GM19452 (cell line): ENCODE results near the gene MR1.
A peak's percentile ranks its signal among the peaks of the same experiment; 100 is the strongest.
"Not testable (repeated sequence)": the region's sequence is repeated elsewhere in the genome, so short reads cannot be mapped to it uniquely, and the experiment has no call there.

Experiments
- ATAC-seq: cut with Tn5 transposase; IDR thresholded peaks from one replicate; pipeline ENCODE4 v1.9.1; 2021; ENCODE audit not compliant: unreplicated experiment

The MR1 gene

DNA sequence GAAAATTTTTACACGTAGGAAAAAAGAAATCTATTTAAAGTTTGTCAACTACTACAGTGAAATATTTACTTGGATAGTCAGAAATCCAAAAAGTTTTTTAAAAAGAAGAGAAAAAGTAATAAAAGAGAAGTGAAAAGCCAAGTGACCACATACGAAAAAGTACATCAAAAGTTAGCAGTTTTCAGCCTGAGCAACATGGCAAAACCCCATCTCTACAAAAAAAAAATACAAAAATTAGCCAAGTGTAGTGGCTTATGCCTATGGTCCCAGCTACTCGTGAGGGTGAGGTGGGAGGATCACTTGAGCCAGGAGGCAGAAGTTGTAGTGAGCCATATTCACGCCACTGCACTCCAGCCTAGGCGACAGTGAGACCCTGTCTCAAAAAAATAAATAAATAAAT is 5.2 kb upstream of the MR1 start:
- no peak for ATAC-seq

GRCh38 chr1:181032535-181032934 is 1.2 kb upstream of the MR1 start:
- no peak for ATAC-seq

DNA sequence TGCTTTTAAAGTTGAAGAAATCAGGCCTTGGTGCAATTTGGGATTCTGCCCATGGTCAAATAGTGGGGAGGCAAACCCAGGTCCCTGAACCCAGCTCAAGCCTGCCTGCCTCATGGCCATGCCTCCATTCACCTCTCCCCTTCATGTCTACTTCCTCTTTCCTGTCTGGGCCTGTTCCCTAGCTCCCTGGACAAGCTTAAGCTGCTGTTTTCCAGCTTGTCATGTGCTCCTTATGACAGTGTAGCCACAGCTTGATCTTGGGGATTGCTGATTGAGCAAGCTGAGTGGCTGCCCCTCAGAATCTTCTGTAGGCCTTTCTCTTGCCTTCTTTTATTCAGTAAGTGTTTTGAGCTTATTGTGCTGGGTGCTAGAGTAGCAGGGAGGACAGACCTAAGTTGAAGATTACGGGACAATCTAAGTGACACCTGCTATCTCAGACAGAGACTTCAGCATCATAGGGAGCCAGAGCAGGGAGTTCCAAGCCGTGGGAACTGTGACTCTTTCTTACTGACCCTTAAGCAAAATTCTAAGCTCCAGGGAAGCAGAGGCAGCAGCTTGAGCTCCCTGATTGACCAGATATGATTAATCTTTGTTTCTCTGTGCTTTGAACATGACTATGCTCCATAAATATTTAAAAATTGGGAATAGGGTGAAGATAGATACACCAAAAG is 520 bp upstream of the MR1 start:
- ATAC-seq: peak; percentile 32

DNA sequence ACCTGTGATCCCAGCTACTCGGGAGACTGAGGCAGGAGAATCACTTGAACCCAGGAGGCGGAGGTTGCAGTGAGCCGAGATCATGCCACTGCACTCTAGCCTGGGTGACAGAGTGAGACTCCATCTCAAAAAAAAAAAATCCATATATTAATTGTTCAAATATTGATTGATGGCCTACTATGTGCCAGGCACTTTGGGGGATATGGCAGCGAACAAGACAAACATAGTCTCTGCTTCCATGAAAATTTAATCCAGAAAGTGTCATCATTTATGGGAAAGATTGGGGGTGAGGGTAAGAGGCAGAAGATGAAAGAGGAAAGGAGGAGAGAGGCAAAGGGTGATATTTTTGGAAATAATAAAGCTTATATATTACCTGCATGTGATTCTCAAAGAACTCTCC is 1.4 kb downstream of the MR1 start:
- ATAC-seq: not testable (repeated sequence)

- no peak for ATAC-seq
Observed at GRCh38 chr1:181036107-181036836, 2.5 kb downstream of the MR1 start.

DNA sequence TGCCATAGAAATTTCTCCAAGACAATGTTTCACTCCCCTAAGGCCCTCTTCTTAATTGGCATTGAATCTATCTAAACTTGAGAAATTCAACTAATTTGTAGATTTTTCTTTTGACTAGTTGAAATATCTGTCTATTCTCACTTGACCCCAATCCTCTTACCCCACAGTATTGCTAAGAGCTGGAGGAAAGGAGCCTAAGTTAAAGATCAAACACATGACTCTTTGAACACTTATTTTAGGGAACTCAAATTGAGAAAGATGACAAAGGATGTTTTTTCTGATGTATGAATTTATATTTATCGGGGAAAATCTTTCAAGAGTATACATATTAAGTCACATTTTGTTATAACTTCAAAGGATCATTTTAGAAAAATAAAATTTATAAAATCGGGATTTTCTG is 3.6 kb downstream of the MR1 start:
- ATAC-seq: no peak

DNA sequence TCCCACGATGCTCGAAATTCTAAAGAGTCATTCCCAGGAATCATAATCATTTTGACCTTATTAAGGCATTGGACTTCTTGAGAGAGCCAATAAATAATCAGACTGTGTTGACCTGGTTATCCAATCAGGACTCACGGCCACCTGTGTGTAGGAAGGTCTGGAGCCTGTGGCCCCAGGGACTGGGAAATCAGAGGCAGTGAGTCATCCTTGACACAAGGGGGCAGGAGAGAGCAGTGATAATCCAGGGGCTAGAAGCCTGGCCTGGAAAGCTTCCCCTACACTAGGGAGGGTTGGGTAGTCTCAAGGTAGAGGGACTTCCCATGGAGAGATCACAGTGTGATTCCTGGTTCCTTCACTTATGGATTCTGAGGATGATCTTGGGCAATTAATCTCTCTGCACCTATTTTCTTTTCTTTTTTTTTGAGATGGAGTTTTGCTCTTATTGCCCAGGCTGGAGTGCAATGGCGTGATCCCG is 4.7 kb downstream of the MR1 start:
- no peak for ATAC-seq

DNA sequence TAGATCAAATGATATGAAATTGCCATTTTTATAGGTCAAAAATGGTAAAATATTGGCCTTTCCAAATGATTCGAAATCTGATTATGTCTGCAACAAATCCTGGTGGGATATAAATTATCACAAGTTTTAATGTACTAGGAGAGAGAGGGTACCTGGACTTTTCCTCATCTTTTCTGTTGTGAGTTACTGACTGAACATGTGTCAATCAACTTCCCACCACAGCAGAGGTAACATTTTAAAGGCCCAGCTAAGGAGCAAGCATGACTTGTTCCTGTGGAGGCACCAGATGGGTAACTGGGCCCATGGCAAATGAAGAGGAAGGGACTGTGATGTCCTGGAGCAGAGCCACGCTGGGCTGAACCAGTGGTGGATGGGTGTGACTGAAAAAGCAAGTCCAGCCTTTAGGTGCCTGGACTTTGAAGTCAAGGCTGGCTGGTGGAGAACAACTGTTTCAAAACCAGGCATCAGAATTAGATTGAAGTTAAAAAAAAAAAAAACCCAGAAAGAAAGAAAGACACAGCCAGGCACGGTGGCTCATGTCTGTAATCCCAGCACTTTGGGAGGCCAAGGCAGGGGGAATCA is 6.6 kb downstream of the MR1 start:
- ATAC-seq: no peak

DNA sequence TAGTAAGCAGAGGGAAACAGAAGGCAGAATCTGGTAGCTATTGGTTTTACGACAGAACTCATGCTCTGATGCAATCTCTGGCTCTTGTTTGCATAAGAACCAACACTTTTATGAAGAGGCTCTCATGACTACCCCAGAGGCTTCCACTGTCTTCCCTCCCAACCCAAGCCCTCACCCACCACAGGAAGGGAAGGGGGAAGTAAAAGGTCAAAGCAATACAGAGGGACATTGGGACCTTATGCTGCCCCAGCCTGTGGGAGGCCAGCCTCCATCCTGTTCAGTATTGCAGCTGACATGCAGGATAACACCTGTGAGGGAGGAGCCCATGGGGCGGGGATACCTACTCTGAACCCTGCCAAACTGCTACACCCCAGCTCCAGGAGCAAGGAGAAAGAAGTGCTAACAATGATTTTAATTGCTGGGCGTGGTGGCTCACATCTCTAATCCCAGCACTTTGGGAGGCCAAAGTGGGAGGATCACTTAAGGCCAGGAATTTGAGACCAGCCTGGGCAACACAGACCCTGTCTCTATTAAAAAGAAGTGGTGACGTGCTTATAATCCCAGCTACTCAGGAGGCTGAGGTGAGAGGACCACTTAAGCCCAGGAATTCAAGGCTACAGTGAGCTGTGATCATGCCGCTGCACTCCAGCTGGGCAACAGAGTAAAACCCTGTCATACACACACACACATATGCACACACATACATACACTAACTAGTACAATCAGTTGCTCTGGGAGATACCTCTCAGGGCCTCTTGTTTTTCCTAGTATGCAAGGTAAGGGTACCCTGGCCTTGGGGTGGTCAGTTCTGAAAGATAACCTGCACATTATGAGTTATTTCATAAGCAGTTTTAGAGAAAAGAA is 9.5 kb downstream of the MR1 start:
- no peak for ATAC-seq

GRCh38 chr1:181044449-181044966 is 10.7 kb downstream of the MR1 start:
- ATAC-seq: peak; percentile 87

DNA sequence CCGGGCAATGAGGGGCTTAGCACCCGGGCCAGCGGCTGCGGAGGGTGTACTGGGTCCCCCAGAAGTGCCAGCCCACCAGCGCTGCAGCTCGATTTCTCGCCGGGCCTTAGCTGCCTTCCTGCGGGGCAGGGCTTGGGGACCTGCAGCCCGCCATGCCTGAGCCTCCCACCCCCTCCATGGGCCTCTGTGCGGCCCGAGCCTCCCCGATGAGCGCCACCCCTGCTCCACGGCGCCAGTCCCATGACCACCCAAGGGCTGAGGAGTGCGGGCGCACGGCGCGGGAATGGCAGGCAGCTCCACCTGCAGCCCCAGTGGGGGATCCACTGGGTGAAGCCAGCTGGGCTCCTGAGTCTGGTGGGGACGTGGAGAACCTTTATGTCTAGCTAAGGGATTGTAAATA is 12.2 kb downstream of the MR1 start:
- ATAC-seq: not testable (repeated sequence)

GRCh38 chr1:181049378-181049777 is 15.6 kb downstream of the MR1 start:
- ATAC-seq: no peak

GRCh38 chr1:181050922-181051321 is 17.1 kb downstream of the MR1 start:
- ATAC-seq: no peak

- ATAC-seq: no peak
Observed at GRCh38 chr1:181056560-181056959, 22.8 kb downstream of the MR1 start.

DNA sequence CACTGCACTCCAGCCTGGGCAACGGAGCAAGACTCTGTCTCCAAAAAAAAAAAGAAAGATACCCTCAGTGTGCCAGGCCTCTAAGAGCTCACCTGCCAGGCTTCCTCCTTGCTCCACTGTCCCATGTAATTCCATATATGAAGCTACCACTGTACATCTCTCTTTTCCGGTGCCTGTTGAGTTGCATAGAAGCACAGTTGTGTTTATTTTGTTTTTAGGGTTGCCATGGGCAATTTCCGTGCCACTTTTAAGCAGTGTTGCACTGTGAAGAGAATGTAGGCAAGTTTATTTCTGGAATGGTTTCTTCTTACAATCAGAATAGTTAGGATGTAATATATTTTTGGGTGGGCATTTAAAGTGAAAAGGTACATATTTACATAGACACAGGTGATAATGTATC is 23.3 kb downstream of the MR1 start:
- ATAC-seq: no peak

DNA sequence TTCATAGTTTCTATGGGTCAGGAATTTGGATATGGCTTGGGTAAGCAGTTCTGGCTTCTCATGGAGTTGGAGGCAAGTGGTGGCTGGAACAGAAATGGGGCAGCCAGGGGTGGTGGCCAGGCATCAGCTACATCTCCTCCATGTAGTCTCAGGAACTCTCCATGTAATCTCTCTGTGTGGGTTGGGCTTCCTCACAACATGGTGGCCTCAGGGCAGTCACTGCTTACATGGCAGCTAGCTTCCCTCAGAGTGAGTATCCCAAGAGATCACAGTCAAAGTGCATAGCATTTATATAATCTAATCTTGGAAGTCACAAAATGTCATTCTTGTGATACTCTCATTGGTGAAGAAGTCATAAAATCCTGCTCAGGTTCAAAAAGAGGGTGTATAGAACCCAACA is 25.7 kb downstream of the MR1 start:
- no peak for ATAC-seq

- no peak for ATAC-seq
Observed at GRCh38 chr1:181060066-181060465, 26.3 kb downstream of the MR1 start.

- ATAC-seq: not testable (repeated sequence)
Observed at GRCh38 chr1:181060947-181061346, 27.2 kb downstream of the MR1 start.

DNA sequence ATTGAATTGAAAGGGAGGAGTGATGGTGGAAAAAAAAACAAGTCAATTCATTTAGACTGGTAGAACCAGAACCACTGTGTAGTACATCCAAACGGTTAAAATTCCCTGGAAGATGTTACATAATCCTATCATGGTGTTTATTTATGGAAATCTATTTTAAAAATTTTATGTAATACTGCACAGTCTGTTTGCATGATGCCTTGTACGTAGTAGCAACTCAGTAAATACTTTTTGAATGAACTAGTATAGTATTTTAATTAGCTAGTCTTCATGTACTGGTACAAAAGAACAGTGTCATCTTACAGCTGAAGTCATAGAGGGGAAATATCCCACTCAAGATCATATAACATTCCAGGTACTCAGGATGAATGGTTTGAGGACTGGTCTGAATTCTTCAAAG is 27.7 kb downstream of the MR1 start:
- ATAC-seq: no peak

DNA sequence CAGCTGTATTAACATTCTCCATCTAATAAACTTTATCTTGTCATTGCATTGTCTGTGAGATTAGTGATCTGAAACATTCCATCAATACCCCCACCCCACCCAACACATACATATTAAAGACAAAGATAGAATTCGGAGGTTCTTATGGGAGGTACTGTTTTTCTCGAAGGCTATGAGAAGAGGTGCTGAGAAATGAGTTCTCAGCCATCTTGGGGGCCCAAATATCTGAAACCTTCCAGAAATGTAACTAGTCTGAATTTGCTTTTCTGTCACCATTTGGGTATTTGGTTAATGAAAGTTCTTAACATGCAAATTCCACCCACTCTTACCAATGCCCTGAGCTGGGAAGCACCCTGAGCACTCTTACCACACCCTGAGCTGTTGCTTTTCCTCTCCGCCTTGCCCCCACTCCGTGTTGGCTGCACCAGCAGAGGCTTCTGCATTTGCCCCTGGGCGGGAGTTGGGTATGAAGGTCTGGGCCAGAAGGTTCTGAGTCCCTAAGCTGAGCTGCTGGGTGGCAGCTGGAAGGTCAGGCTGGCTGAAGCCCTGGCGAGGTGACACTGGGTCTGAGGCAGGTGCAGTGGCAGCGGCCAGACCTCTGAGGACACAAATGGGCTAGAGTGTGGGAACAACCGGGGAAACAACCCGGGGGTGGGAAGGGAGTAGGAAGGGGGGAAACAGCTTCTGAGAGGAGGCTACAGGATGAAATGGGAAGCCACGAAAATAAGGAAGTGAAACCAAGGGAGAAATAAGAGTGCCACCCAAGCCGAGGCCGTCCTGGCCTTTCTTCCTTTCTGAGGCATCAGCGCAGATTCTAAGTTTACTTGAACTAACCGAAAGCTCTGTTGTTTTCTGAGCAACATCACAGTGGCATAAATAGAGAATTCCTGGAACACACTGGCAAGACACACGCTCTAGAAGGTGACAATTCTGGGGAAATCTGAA is 28.4 kb downstream of the MR1 start:
- ATAC-seq: peak; percentile 69
